ENCODE data around the gene DNAJB8. TPM values are rescaled to one million over a fixed set of nuclear protein-coding genes. Genes with fewer than 3 reads are reported as not detected.

The DNAJB8 gene
- total RNA-seq, 1 experiment from 2014 or later, result not detected

DNA sequence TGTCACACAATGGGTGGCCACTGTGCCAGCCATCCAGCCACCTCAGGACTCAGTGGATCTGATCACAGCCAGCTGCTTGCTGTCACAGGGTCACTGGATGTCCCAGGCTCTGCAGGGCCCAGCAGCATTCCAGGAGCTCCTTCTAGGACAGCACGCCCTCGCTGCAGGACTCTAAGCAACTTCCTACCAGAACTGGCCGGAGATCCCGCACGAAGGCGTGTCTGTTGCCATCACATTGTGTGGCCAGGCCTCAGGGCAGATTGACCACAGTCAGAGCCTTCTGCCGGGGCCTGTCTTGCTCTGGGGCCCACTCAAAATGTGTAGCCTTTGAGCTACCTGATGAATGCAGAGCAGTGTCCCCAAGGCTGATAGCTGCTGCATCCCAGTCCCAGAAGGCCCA is 24.6 kb downstream of the DNAJB8 start:
- no CpG with 5 or more reads among the region's 7 CpGs for WGBS (ENCODE audit: extremely low coverage, insufficient read length, low lambda C conversion rate)

More for the DNA sequence above, 24.6 kb downstream of the DNAJB8 start:
- H4K8ac ChIP-seq (replicated peaks; ENCODE audit: insufficient read length, low read depth, low read length), result no peak overlapping the region
- no peak overlapping the region for H3K9ac ChIP-seq (ENCODE audit: extremely low read depth, insufficient read length, low read length)
- Mint-ChIP-seq H3K36me3 (ENCODE audit: insufficient read depth in 1 of 3, low read depth in 3 of 3) (no peaks in the 10 kb centered on the region; a peak in 1 of 7 replicates), H3K4me3 (no peak overlapping the region), H3K9me3 (peaks cover 5 to 12% of the 10 kb centered on the region in 2 experiments), H3K4me1 (peaks cover 11% of the 10 kb centered on the region in 2 experiments), H3K27me3 (ENCODE audit: low read depth) (peaks cover 73% of the 10 kb centered on the region), H3K27ac (no peak overlapping the region)
- H2BK12ac ChIP-seq (ENCODE audit: insufficient read length, low read depth, low read length), result no peak overlapping the region
- H3K23me2 ChIP-seq (ENCODE audit: insufficient read length, low read depth, low read length, poor library complexity, severe bottlenecking), result no peaks in the 10 kb centered on the region
- no peaks in the 10 kb centered on the region for H3K4me1 ChIP-seq (ENCODE audit: insufficient read depth, low read length)
- no peak overlapping the region for H3K14ac ChIP-seq (ENCODE audit: insufficient read depth, low read length)
- H3K56ac ChIP-seq (ENCODE audit: insufficient read length, low read depth, low read length), result no peak overlapping the region
- H3K23ac ChIP-seq (ENCODE audit: insufficient read length, low read depth, low read length), result no peak overlapping the region
- no peak overlapping the region for H3K4ac ChIP-seq (ENCODE audit: low read depth, low read length)
- no peak overlapping the region for H3T11ph ChIP-seq (ENCODE audit: low read length)
- H2BK120ac ChIP-seq (ENCODE audit: low read depth, low read length, poor library complexity, severe bottlenecking), result no peak overlapping the region
- no peak overlapping the region for H4K91ac ChIP-seq (ENCODE audit: insufficient read length, low read depth, low read length)
- no peak overlapping the region for H2AFZ ChIP-seq (ENCODE audit: low read length)
- no peaks in the 10 kb centered on the region for H3K27me3 ChIP-seq (ENCODE audit: insufficient read depth, low read length)
- H2BK5ac ChIP-seq (ENCODE audit: insufficient read length, low read length), result no peak overlapping the region
- no peak overlapping the region for H4K5ac ChIP-seq (ENCODE audit: insufficient read length, low read depth, low read length)
- no peak overlapping the region for H2BK15ac ChIP-seq (ENCODE audit: low read depth, low read length)
- H3K9me3 ChIP-seq (ENCODE audit: control insufficient read depth, low read depth, low read length), result no peaks in the 10 kb centered on the region
- H2BK20ac ChIP-seq (ENCODE audit: low read depth, low read length, poor library complexity, severe bottlenecking), result no peak overlapping the region
- H3K79me2 ChIP-seq (ENCODE audit: insufficient read depth, low read length), result no peaks in the 10 kb centered on the region
- no peaks in the 10 kb centered on the region for H3K79me1 ChIP-seq (ENCODE audit: insufficient read depth, low read depth, low read length, poor library complexity, severe bottlenecking)
- H3K18ac ChIP-seq (ENCODE audit: insufficient read length, low read depth, low read length), result no peak overlapping the region
- no peak for DNase-seq
- TF ChIP-seq, protein P1, sequence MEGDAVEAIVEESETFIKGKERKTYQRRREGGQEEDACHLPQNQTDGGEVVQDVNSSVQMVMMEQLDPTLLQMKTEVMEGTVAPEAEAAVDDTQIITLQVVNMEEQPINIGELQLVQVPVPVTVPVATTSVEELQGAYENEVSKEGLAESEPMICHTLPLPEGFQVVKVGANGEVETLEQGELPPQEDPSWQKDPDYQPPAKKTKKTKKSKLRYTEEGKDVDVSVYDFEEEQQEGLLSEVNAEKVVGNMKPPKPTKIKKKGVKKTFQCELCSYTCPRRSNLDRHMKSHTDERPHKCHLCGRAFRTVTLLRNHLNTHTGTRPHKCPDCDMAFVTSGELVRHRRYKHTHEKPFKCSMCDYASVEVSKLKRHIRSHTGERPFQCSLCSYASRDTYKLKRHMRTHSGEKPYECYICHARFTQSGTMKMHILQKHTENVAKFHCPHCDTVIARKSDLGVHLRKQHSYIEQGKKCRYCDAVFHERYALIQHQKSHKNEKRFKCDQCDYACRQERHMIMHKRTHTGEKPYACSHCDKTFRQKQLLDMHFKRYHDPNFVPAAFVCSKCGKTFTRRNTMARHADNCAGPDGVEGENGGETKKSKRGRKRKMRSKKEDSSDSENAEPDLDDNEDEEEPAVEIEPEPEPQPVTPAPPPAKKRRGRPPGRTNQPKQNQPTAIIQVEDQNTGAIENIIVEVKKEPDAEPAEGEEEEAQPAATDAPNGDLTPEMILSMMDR (conservative IDR thresholded peaks at IDR 0.05), result no peak
- H4K20me1 ChIP-seq (ENCODE audit: control insufficient read depth, insufficient read depth, insufficient read length), result peaks cover 2% of the 10 kb centered on the region
- no peak overlapping the region for H3K27ac ChIP-seq (ENCODE audit: insufficient read length, low read depth, low read length)
- H3K4me2 ChIP-seq (ENCODE audit: insufficient read depth, insufficient read length, low read length), result no peak overlapping the region
- no peak overlapping the region for H2AK5ac ChIP-seq (ENCODE audit: insufficient read length, low read length)

Data from H9 (cell line).